Measurements from ENCODE around the gene PSORS1C2. TPM values are rescaled to one million over a fixed set of nuclear protein-coding genes. Genes with fewer than 3 reads are reported as not detected.

PSORS1C2 gene
- total RNA-seq, 1 experiment from 2014 or later: 0.33 TPM

GRCh38 chr6:31111712-31112111, 27.2 kb downstream of the PSORS1C2 start:
- Mint-ChIP-seq H3K27me3 (ENCODE audit: low read depth) (peaks cover 70% of the 10 kb centered on the region), H3K36me3 (ENCODE audit: insufficient read depth in 1 of 3, low read depth in 3 of 3) (no peaks in the 10 kb centered on the region), H3K4me1 (peaks cover 46 to 52% of the 10 kb centered on the region in 2 experiments), H3K27ac (no peak overlapping the region), H3K9me3 (no peaks in the 10 kb centered on the region; a peak in 1 of 5 replicates), H3K4me3 (no peak overlapping the region)
- H2AFZ ChIP-seq (ENCODE audit: low read length): no peak overlapping the region
- H3K18ac ChIP-seq (ENCODE audit: insufficient read length, low read depth, low read length): no peak overlapping the region
- WGBS (ENCODE audit: extremely low coverage, insufficient read length, low lambda C conversion rate): no CpG with 5 or more reads among the region's 13 CpGs
- TF ChIP-seq, protein P1, sequence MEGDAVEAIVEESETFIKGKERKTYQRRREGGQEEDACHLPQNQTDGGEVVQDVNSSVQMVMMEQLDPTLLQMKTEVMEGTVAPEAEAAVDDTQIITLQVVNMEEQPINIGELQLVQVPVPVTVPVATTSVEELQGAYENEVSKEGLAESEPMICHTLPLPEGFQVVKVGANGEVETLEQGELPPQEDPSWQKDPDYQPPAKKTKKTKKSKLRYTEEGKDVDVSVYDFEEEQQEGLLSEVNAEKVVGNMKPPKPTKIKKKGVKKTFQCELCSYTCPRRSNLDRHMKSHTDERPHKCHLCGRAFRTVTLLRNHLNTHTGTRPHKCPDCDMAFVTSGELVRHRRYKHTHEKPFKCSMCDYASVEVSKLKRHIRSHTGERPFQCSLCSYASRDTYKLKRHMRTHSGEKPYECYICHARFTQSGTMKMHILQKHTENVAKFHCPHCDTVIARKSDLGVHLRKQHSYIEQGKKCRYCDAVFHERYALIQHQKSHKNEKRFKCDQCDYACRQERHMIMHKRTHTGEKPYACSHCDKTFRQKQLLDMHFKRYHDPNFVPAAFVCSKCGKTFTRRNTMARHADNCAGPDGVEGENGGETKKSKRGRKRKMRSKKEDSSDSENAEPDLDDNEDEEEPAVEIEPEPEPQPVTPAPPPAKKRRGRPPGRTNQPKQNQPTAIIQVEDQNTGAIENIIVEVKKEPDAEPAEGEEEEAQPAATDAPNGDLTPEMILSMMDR (conservative IDR thresholded peaks at IDR 0.05): no peak
- no peaks in the 10 kb centered on the region for H3K23me2 ChIP-seq (ENCODE audit: insufficient read length, low read depth, low read length, poor library complexity, severe bottlenecking)
- no peak overlapping the region for H3K27ac ChIP-seq (ENCODE audit: insufficient read length, low read depth, low read length)
- no peak overlapping the region for H2BK20ac ChIP-seq (ENCODE audit: low read depth, low read length, poor library complexity, severe bottlenecking)
- no peak overlapping the region for H3K4ac ChIP-seq (ENCODE audit: low read depth, low read length)
- no peak overlapping the region for H4K5ac ChIP-seq (ENCODE audit: insufficient read length, low read depth, low read length)
- H3K79me1 ChIP-seq (ENCODE audit: insufficient read depth, low read depth, low read length, poor library complexity, severe bottlenecking): no peaks in the 10 kb centered on the region
- H3K9me3 ChIP-seq (ENCODE audit: control insufficient read depth, low read depth, low read length): no peaks in the 10 kb centered on the region
- H4K91ac ChIP-seq (ENCODE audit: insufficient read length, low read depth, low read length): no peak overlapping the region
- H3K9ac ChIP-seq (ENCODE audit: extremely low read depth, insufficient read length, low read length): no peak overlapping the region
- H3K4me2 ChIP-seq (ENCODE audit: insufficient read depth, insufficient read length, low read length): no peak overlapping the region
- DNase-seq: no peak
- H3T11ph ChIP-seq (ENCODE audit: low read length): no peak overlapping the region
- H3K14ac ChIP-seq (ENCODE audit: insufficient read depth, low read length): no peak overlapping the region
- H3K79me2 ChIP-seq (ENCODE audit: insufficient read depth, low read length): no peaks in the 10 kb centered on the region
- no peak overlapping the region for H2BK12ac ChIP-seq (ENCODE audit: insufficient read length, low read depth, low read length)
- no peak overlapping the region for H2AK5ac ChIP-seq (ENCODE audit: insufficient read length, low read length)
- H4K20me1 ChIP-seq (ENCODE audit: control insufficient read depth, insufficient read depth, insufficient read length): no peaks in the 10 kb centered on the region
- H3K4me1 ChIP-seq (ENCODE audit: insufficient read depth, low read length): peaks cover 14% of the 10 kb centered on the region; the same call in 1 of the 2 replicates
- no peaks in the 10 kb centered on the region; the same call in 1 of the 2 replicates for H3K27me3 ChIP-seq (ENCODE audit: insufficient read depth, low read length)
- H4K8ac ChIP-seq (replicated peaks; ENCODE audit: insufficient read length, low read depth, low read length): no peak overlapping the region
- no peak overlapping the region for H2BK5ac ChIP-seq (ENCODE audit: insufficient read length, low read length)
- H3K23ac ChIP-seq (ENCODE audit: insufficient read length, low read depth, low read length): no peak overlapping the region
- no peak overlapping the region for H3K56ac ChIP-seq (ENCODE audit: insufficient read length, low read depth, low read length)
- no peak overlapping the region for H2BK15ac ChIP-seq (ENCODE audit: low read depth, low read length)
- H2BK120ac ChIP-seq (ENCODE audit: low read depth, low read length, poor library complexity, severe bottlenecking): no peak overlapping the region
